Activated naive CD4-positive, alpha-beta T cell treated with anti-CD3 and anti-CD28 coated beads, Interleukin-2, amount 50 U/mL, for 16 hours (primary cell): ENCODE data around the gene ARID3C.

Experiments used
- DNase-seq: peaks from one replicate; pipeline ENCODE4 v3.0.0-alpha.2; 2020

The ARID3C gene

GRCh38 chr9:34575862-34576596 lies 52.8 kb downstream of the ARID3C start:
- DNase-seq = no peak

- DNase-seq = no peak
These were observed 53.6 kb downstream of the ARID3C start for GRCh38 chr9:34575241-34575640.

- no peak for DNase-seq
These were observed 54.3 kb downstream of the ARID3C start for GRCh38 chr9:34574571-34574970.

GRCh38 chr9:34573599-34574325 lies 55.1 kb downstream of the ARID3C start:
- no peak for DNase-seq

GRCh38 chr9:34572628-34573027 lies 56.2 kb downstream of the ARID3C start:
- no peak for DNase-seq

- DNase-seq = no peak
These were observed 56.8 kb downstream of the ARID3C start for GRCh38 chr9:34572092-34572491.

GRCh38 chr9:34571481-34571810 lies 57.4 kb downstream of the ARID3C start:
- DNase-seq = no peak
